ENCODE results near the gene ABCC1. TPM values are rescaled to one million over a fixed set of nuclear protein-coding genes. Genes with fewer than 3 reads are reported as not detected.

The ABCC1 gene
- total RNA-seq, 1 experiment from 2014 or later: 46.3 TPM

- Mint-ChIP-seq H3K4me1 (ENCODE audit: low read depth, unreplicated experiment) (no peaks in the 10 kb centered on the region), H3K27me3 (ENCODE audit: unreplicated experiment) (no peaks in the 10 kb centered on the region), H3K4me3 (ENCODE audit: low read depth, unreplicated experiment) (no peak overlapping the region), H3K27ac (ENCODE audit: unreplicated experiment) (no peak overlapping the region), H3K36me3 (ENCODE audit: insufficient read depth, unreplicated experiment) (peaks cover 32% of the 10 kb centered on the region), H3K9me3 (ENCODE audit: low read depth, unreplicated experiment) (no peaks in the 10 kb centered on the region)
- CTCF ChIA-PET: no interaction called here
- no peak for TF ChIP-seq CTCF (IDR thresholded peaks at IDR 0.05; ENCODE audit: unreplicated experiment)
- intact Hi-C loops (cut with micrococcal nuclease; ENCODE audit: unreplicated experiment): no loop called here
- no peak for DNase-seq
- BruUV-seq (replicated peaks): no TSS peak
Measured at GRCh38 chr16:16105646-16106045, 156.2 kb downstream of the ABCC1 start.

GRCh38 chr16:16106466-16106865 lies 157.1 kb downstream of the ABCC1 start:
- H3K4me1 Mint-ChIP-seq (ENCODE audit: low read depth, unreplicated experiment): no peaks in the 10 kb centered on the region
- intact Hi-C loops (cut with micrococcal nuclease; ENCODE audit: unreplicated experiment): no loop called here

GRCh38 chr16:16107839-16108238 lies 158.4 kb downstream of the ABCC1 start:
- Mint-ChIP-seq H3K4me3 (ENCODE audit: low read depth, unreplicated experiment) (no peak overlapping the region), H3K36me3 (ENCODE audit: insufficient read depth, unreplicated experiment) (peaks cover 27% of the 10 kb centered on the region), H3K4me1 (ENCODE audit: low read depth, unreplicated experiment) (no peaks in the 10 kb centered on the region), H3K9me3 (ENCODE audit: low read depth, unreplicated experiment) (no peaks in the 10 kb centered on the region), H3K27me3 (ENCODE audit: unreplicated experiment) (no peaks in the 10 kb centered on the region), H3K27ac (ENCODE audit: unreplicated experiment) (no peak overlapping the region)
- no peak for TF ChIP-seq CTCF (IDR thresholded peaks at IDR 0.05; ENCODE audit: unreplicated experiment)
- intact Hi-C loops (cut with micrococcal nuclease; ENCODE audit: unreplicated experiment): no loop called here
- no peak for DNase-seq
- CTCF ChIA-PET: interaction anchor here (0.7 kb wide), 1 partner anchor 86 kb away, joined by 6 read pairs; no protein-coding TSS in a partner anchor
- BruUV-seq (replicated peaks): no TSS peak

More at GRCh38 chr16:16106466-16106865, 157.1 kb downstream of the ABCC1 start:
- BruUV-seq (replicated peaks): no TSS peak
- Mint-ChIP-seq H3K36me3 (ENCODE audit: insufficient read depth, unreplicated experiment) (peaks cover 31% of the 10 kb centered on the region), H3K9me3 (ENCODE audit: low read depth, unreplicated experiment) (no peaks in the 10 kb centered on the region), H3K4me3 (ENCODE audit: low read depth, unreplicated experiment) (no peak overlapping the region), H3K27me3 (ENCODE audit: unreplicated experiment) (no peaks in the 10 kb centered on the region), H3K27ac (ENCODE audit: unreplicated experiment) (no peak overlapping the region)
- no peak for TF ChIP-seq CTCF (IDR thresholded peaks at IDR 0.05; ENCODE audit: unreplicated experiment)
- CTCF ChIA-PET: no interaction called here
- no peak for DNase-seq

GRCh38 chr16:16108759-16109158 lies 159.3 kb downstream of the ABCC1 start:
- intact Hi-C loops (cut with micrococcal nuclease; ENCODE audit: unreplicated experiment): no loop called here
- Mint-ChIP-seq H3K4me3 (ENCODE audit: low read depth, unreplicated experiment) (no peak overlapping the region), H3K27me3 (ENCODE audit: unreplicated experiment) (no peaks in the 10 kb centered on the region), H3K36me3 (ENCODE audit: insufficient read depth, unreplicated experiment) (peaks cover 27% of the 10 kb centered on the region), H3K27ac (ENCODE audit: unreplicated experiment) (no peak overlapping the region), H3K4me1 (ENCODE audit: low read depth, unreplicated experiment) (no peaks in the 10 kb centered on the region), H3K9me3 (ENCODE audit: low read depth, unreplicated experiment) (no peaks in the 10 kb centered on the region)
- BruUV-seq (replicated peaks): no TSS peak
- no peak for DNase-seq
- no peak for TF ChIP-seq CTCF (IDR thresholded peaks at IDR 0.05; ENCODE audit: unreplicated experiment)
- CTCF ChIA-PET: interaction anchor here (0.7 kb wide), 2 partner anchors 8 to 87 kb away, joined by 5 to 6 read pairs; no protein-coding TSS in a partner anchor

Measured in Calu3 (cell line).